Liver (tissue), 9 donors: ENCODE data around the gene YWHAE. TPM values are rescaled to one million over a fixed set of nuclear protein-coding genes. Genes with fewer than 3 reads are reported as not detected.

Experiments
- DNase-seq: peaks from one replicate; pipeline ENCODE4 v3.0.0-alpha.2; 2017; ENCODE audit warnings: low spot score
- H3K27ac ChIP-seq, 2 donors: one replicate each; pipeline ENCODE4 v1.7.0; 2013; ENCODE audit warnings: inconsistent platforms in 2 of 2, low read length in 2 of 2, control low read depth in 1 of 2, low read depth in 1 of 2, mild to moderate bottlenecking in 1 of 2
- H3K27me3 ChIP-seq, 4 donors: one replicate each; pipeline versions ENCODE4 v1.6.1 to v1.7.0; 2013; ENCODE audit warnings: low read length in 3 of 4, inconsistent platforms in 1 of 4, mild to moderate bottlenecking in 1 of 4, moderate library complexity in 1 of 4; ENCODE audit not compliant: control insufficient read depth in 4 of 4, insufficient read depth in 4 of 4
- H3K36me3 ChIP-seq, 4 donors: one replicate each; pipeline versions ENCODE4 v1.6.1 to v1.7.0; 2013; ENCODE audit warnings: low read length in 3 of 4, mild to moderate bottlenecking in 3 of 4, low read depth in 1 of 4, moderate library complexity in 1 of 4; ENCODE audit not compliant: control insufficient read depth in 4 of 4, insufficient read depth in 3 of 4
- H3K4me1 ChIP-seq, 4 donors: one replicate each; pipeline versions ENCODE4 v1.6.1 to v1.7.0; 2013; ENCODE audit warnings: low read length in 3 of 4, mild to moderate bottlenecking in 3 of 4, moderate library complexity in 1 of 4; ENCODE audit not compliant: control insufficient read depth in 4 of 4, insufficient read depth in 4 of 4
- H3K4me3 ChIP-seq, 3 donors: one replicate each; pipeline versions ENCODE4 v1.6.1 to v1.7.0; 2013; ENCODE audit warnings: low read length in 3 of 3, control low read depth in 1 of 3, low read depth in 1 of 3, mild to moderate bottlenecking in 1 of 3
- H3K9ac ChIP-seq, 2 donors: one replicate each; pipeline ENCODE4 v1.7.0; 2013; ENCODE audit warnings: low read length in 2 of 2, mild to moderate bottlenecking in 2 of 2, moderate library complexity in 2 of 2, control low read depth in 1 of 2, low read depth in 1 of 2
- H3K9me3 ChIP-seq, 4 donors: one replicate each; pipeline versions ENCODE4 v1.6.1 to v1.7.0; 2013; ENCODE audit warnings: low read length in 3 of 4; ENCODE audit not compliant: control insufficient read depth in 4 of 4
- CTCF ChIP-seq: fragments of 150-350 bp; IDR thresholded peaks from 2 replicates; pipeline ENCODE4 v1.5.1; 2017; ENCODE audit warnings: improper control_type of control experiment, low read depth, low read length; ENCODE audit not compliant: missing input control
- EGR1 ChIP-seq, 2 donors: IDR thresholded peaks; 2 replicates each; pipeline ENCODE4 v1.6.1; 2016 to 2018; ENCODE audit warnings: antibody characterized with exemption in 2 of 2, low read depth in 2 of 2
- FOXA1 ChIP-seq: IDR thresholded peaks from 2 replicates; pipeline ENCODE4 v1.6.1; 2016; ENCODE audit warnings: antibody characterized with exemption
- FOXA2 ChIP-seq: IDR thresholded peaks from 2 replicates; pipeline ENCODE4 v1.6.1; 2016; ENCODE audit warnings: antibody characterized with exemption
- GABPA ChIP-seq, 2 donors: IDR thresholded peaks in 1 of 2; conservative IDR thresholded peaks in 1 of 2; 2 replicates each; pipeline ENCODE4 v1.6.1; 2016; ENCODE audit warnings: antibody characterized with exemption in 2 of 2, mild to moderate bottlenecking in 1 of 2, moderate library complexity in 1 of 2
- HNF4A ChIP-seq, 2 donors: conservative IDR thresholded peaks; 2 replicates each; pipeline ENCODE4 v1.6.1; 2016; ENCODE audit warnings: antibody characterized with exemption in 2 of 2, mild to moderate bottlenecking in 2 of 2
- HNF4G ChIP-seq: IDR thresholded peaks from 2 replicates; pipeline ENCODE4 v1.6.1; 2016; ENCODE audit warnings: antibody characterized with exemption
- JUND ChIP-seq, 2 donors: IDR thresholded peaks; 2 replicates each; pipeline ENCODE4 v1.6.1; 2016; ENCODE audit warnings: antibody characterized with exemption in 2 of 2
- MAX ChIP-seq: IDR thresholded peaks from 2 replicates; pipeline ENCODE4 v1.6.1; 2016; ENCODE audit warnings: antibody characterized with exemption
- NR2F2 ChIP-seq: IDR thresholded peaks from 2 replicates; pipeline ENCODE4 v1.6.1; 2016; ENCODE audit warnings: antibody characterized with exemption
- RAD21 ChIP-seq, 2 donors: IDR thresholded peaks; 2 replicates each; pipeline ENCODE4 v1.6.1; 2016; ENCODE audit warnings: antibody characterized with exemption in 2 of 2, mild to moderate bottlenecking in 2 of 2
- RXRA ChIP-seq, 2 donors: IDR thresholded peaks; 2 replicates each; pipeline ENCODE4 v1.6.1; 2017 to 2018; ENCODE audit warnings: antibody characterized with exemption in 2 of 2, mild to moderate bottlenecking in 1 of 2
- SP1 ChIP-seq: IDR thresholded peaks from 2 replicates; pipeline ENCODE4 v1.6.1; 2018; ENCODE audit warnings: antibody characterized with exemption, mild to moderate bottlenecking
- TAF1 ChIP-seq: conservative IDR thresholded peaks from 2 replicates; pipeline ENCODE4 v1.6.1; 2016; ENCODE audit warnings: antibody characterized with exemption, mild to moderate bottlenecking
- YY1 ChIP-seq: IDR thresholded peaks from 2 replicates; pipeline ENCODE4 v1.6.1; 2016; ENCODE audit warnings: antibody characterized with exemption, mild to moderate bottlenecking
- WGBS: extraction: QIAGEN DNeasy Blood & Tissue Kit; methylation state at CpG from one replicate; pipeline ENCODE4 v1.1.7; 2013; 5-methylcytosine and 5-hydroxymethylcytosine counted together
- polyA plus RNA-seq, 2 donors: library from polyadenylated mRNA; stranded (reverse) in 1 of 2; unstranded in 1 of 2; fragments of 200-250 nt in 1 of 2; fragments of >200 nt in 1 of 2; fragmentation: Nextera tagmentation in 1 of 2; extraction: Ambion mirVana in 1 of 2; gene quantifications; one replicate each; pipeline versions ENCODE4 v1.2.1 to v1.2.3, GENCODE V29; 2013 to 2015
- total RNA-seq, 2 donors: library from RNA; depleted of rRNA; stranded (reverse); fragments of >200 nt; gene quantifications; one replicate each; pipeline ENCODE4 v1.2.3, GENCODE V29; 2014
- TF ChIP-seq, protein P1 (sequence below): IDR thresholded peaks from 2 replicates; pipeline ENCODE4 v1.6.1; 2016; ENCODE audit warnings: antibody characterized with exemption, mild to moderate bottlenecking
- TF ChIP-seq, protein P2 (sequence below): IDR thresholded peaks from 2 replicates; pipeline ENCODE4 v1.6.1; 2016; ENCODE audit warnings: antibody characterized with exemption
- TF ChIP-seq, protein P3 (sequence below): IDR thresholded peaks from 2 replicates; pipeline ENCODE4 v1.6.1; 2016; ENCODE audit warnings: antibody characterized with exemption
- donor health status: healthy.
- donor health status: healthy.
- donor health status: healthy.
- donor health status: healthy.
- donor health status: healthy.

YWHAE gene
- total and polyA plus RNA-seq, 4 donors: 173 to 288 (median 202) TPM

DNA sequence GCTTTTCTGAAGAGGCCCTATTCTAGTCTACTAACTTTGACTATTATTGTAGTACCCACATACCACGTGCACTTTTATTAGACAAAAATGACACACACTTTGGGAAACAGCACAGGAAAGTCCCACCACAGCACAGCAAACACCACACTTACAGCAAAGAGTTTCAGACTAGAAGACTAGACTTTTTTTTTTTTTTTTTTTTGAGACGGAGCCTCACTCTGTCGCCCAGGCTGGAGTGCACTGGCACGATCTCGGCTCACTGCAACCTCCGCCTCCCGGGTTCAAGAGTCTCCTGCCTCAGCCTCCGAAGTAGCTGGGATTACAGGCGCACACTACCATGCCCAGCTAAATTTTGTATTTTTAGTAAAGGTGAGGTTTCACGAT lies 20.1 kb downstream of the YWHAE start:
- no peak overlapping the region for H3K9ac ChIP-seq
- TF ChIP-seq TAF1 (no peak), GABPA (IDR thresholded peaks at IDR 0.05 in 1 of 2, conservative IDR thresholded peaks at IDR 0.05 in 1 of 2) (no peak), RXRA (IDR thresholded peaks at IDR 0.05) (no peak), YY1 (no peak), FOXA2 (no peak), JUND (IDR thresholded peaks at IDR 0.05) (no peak), FOXA1 (no peak), SP1 (no peak), CTCF (no peak), MAX (no peak), HNF4A (conservative IDR thresholded peaks at IDR 0.05) (no peak), NR2F2 (no peak), HNF4G (no peak), RAD21 (IDR thresholded peaks at IDR 0.05) (no peak), EGR1 (IDR thresholded peaks at IDR 0.05; ENCODE audit: low read depth in 2 of 2) (no peak)
- TF ChIP-seq, protein P1, sequence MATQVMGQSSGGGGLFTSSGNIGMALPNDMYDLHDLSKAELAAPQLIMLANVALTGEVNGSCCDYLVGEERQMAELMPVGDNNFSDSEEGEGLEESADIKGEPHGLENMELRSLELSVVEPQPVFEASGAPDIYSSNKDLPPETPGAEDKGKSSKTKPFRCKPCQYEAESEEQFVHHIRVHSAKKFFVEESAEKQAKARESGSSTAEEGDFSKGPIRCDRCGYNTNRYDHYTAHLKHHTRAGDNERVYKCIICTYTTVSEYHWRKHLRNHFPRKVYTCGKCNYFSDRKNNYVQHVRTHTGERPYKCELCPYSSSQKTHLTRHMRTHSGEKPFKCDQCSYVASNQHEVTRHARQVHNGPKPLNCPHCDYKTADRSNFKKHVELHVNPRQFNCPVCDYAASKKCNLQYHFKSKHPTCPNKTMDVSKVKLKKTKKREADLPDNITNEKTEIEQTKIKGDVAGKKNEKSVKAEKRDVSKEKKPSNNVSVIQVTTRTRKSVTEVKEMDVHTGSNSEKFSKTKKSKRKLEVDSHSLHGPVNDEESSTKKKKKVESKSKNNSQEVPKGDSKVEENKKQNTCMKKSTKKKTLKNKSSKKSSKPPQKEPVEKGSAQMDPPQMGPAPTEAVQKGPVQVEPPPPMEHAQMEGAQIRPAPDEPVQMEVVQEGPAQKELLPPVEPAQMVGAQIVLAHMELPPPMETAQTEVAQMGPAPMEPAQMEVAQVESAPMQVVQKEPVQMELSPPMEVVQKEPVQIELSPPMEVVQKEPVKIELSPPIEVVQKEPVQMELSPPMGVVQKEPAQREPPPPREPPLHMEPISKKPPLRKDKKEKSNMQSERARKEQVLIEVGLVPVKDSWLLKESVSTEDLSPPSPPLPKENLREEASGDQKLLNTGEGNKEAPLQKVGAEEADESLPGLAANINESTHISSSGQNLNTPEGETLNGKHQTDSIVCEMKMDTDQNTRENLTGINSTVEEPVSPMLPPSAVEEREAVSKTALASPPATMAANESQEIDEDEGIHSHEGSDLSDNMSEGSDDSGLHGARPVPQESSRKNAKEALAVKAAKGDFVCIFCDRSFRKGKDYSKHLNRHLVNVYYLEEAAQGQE: no peak
- TF ChIP-seq, protein P2, sequence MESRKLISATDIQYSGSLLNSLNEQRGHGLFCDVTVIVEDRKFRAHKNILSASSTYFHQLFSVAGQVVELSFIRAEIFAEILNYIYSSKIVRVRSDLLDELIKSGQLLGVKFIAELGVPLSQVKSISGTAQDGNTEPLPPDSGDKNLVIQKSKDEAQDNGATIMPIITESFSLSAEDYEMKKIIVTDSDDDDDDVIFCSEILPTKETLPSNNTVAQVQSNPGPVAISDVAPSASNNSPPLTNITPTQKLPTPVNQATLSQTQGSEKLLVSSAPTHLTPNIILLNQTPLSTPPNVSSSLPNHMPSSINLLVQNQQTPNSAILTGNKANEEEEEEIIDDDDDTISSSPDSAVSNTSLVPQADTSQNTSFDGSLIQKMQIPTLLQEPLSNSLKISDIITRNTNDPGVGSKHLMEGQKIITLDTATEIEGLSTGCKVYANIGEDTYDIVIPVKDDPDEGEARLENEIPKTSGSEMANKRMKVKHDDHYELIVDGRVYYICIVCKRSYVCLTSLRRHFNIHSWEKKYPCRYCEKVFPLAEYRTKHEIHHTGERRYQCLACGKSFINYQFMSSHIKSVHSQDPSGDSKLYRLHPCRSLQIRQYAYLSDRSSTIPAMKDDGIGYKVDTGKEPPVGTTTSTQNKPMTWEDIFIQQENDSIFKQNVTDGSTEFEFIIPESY: no peak
- TF ChIP-seq, protein P3, sequence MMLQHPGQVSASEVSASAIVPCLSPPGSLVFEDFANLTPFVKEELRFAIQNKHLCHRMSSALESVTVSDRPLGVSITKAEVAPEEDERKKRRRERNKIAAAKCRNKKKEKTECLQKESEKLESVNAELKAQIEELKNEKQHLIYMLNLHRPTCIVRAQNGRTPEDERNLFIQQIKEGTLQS: no peak

More for the DNA sequence above, 20.1 kb downstream of the YWHAE start:
- Histone ChIP-seq H3K36me3 (no peaks in the 10 kb centered on the region), H3K4me1 (peaks cover 12 to 55% (median 50%) of the 10 kb centered on the region in 4 donors), H3K4me3 (no peak overlapping the region), H3K27me3 (no peaks in the 10 kb centered on the region), H3K27ac (no peak overlapping the region), H3K9me3 (no peaks in the 10 kb centered on the region)
- DNase-seq: no peak
- WGBS: 82% methylated on average over 10 of the region's 10 CpGs
